ENCODE measurements around the gene GNPDA1.

DNA sequence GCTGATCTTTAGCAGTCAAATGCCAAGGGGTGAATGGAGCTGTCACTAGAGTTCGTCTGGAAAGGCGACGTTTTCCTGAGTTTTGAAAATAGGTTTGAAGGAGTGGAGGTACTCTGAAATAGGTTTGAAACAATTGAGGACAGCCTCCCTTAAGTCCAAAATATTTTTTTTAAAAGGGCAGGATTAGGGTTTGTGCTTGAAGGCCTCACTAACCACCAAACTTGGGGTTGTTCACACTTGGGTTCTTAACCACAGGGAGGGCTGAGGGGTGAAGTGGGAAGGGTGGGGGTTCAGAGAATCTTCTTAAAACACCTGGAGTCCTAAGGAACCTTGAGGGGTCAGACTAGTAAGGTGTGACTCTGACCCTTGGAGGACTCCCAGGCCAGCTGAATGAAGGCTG is 51.4 kb downstream of the GNPDA1 start:
- TF ChIP-seq, protein P1, sequence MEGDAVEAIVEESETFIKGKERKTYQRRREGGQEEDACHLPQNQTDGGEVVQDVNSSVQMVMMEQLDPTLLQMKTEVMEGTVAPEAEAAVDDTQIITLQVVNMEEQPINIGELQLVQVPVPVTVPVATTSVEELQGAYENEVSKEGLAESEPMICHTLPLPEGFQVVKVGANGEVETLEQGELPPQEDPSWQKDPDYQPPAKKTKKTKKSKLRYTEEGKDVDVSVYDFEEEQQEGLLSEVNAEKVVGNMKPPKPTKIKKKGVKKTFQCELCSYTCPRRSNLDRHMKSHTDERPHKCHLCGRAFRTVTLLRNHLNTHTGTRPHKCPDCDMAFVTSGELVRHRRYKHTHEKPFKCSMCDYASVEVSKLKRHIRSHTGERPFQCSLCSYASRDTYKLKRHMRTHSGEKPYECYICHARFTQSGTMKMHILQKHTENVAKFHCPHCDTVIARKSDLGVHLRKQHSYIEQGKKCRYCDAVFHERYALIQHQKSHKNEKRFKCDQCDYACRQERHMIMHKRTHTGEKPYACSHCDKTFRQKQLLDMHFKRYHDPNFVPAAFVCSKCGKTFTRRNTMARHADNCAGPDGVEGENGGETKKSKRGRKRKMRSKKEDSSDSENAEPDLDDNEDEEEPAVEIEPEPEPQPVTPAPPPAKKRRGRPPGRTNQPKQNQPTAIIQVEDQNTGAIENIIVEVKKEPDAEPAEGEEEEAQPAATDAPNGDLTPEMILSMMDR (IDR thresholded peaks at IDR 0.05; ENCODE audit: control extremely low read depth in 1 of 3, insufficient read depth in 1 of 3, low read depth in 1 of 3, low read length in 3 of 3): no peak
- TF ChIP-seq POLR2AphosphoS5 (IDR thresholded peaks at IDR 0.05; ENCODE audit: low read depth, low read length) (no peak), SRF (IDR thresholded peaks at IDR 0.05; ENCODE audit: low read depth, low read length) (no peak)

Measured in H1 (cell line).